HG02973 (cell line): ENCODE results near the gene KLF12.

Source experiments
- ATAC-seq: cut with Tn5 transposase; IDR thresholded peaks from one replicate; pipeline ENCODE4 v1.9.1; 2021; ENCODE audit warnings: moderate library complexity; ENCODE audit not compliant: unreplicated experiment

Gene KLF12

GRCh38 chr13:74134221-74134776 lies at the start of gene KLF12:
TSS of gene KLF12 (minus strand) at chr13:74134404.
- ATAC-seq = peak; percentile 64

GRCh38 chr13:74182491-74182890 lies 48.3 kb upstream of the KLF12 start:
- ATAC-seq = no peak

- no peak for ATAC-seq
Observed at GRCh38 chr13:74174810-74175209, 40.6 kb upstream of the KLF12 start.

- no peak for ATAC-seq
Observed at GRCh38 chr13:74173822-74174221, 39.6 kb upstream of the KLF12 start.

- ATAC-seq = no peak
Observed at GRCh38 chr13:74171641-74172040, 37.4 kb upstream of the KLF12 start.

GRCh38 chr13:74169676-74170075 lies 35.5 kb upstream of the KLF12 start:
- no peak for ATAC-seq

- ATAC-seq = no peak
Observed at GRCh38 chr13:74168263-74168675, 34.1 kb upstream of the KLF12 start.

- no peak for ATAC-seq
Observed at GRCh38 chr13:74166261-74167004, 32.2 kb upstream of the KLF12 start.

GRCh38 chr13:74162782-74163181 lies 28.6 kb upstream of the KLF12 start:
- no peak for ATAC-seq

GRCh38 chr13:74162135-74162534 lies 27.9 kb upstream of the KLF12 start:
- ATAC-seq = no peak

- ATAC-seq = no peak
Observed at GRCh38 chr13:74158571-74159352, 24.6 kb upstream of the KLF12 start.

GRCh38 chr13:74158028-74158427 lies 23.8 kb upstream of the KLF12 start:
- no peak for ATAC-seq

- ATAC-seq = no peak
Observed at GRCh38 chr13:74154981-74155380, 20.8 kb upstream of the KLF12 start.

- peak; percentile 66 for ATAC-seq
Observed at GRCh38 chr13:74153316-74153715, 19.1 kb upstream of the KLF12 start.

- no peak for ATAC-seq
Observed at GRCh38 chr13:74151859-74152258, 17.7 kb upstream of the KLF12 start.

GRCh38 chr13:74148352-74148751 lies 14.1 kb upstream of the KLF12 start:
- ATAC-seq = no peak

GRCh38 chr13:74145249-74145975 lies 11.2 kb upstream of the KLF12 start:
- no peak for ATAC-seq

- no peak for ATAC-seq
Observed at GRCh38 chr13:74144269-74144668, 10.1 kb upstream of the KLF12 start.

- ATAC-seq = no peak
Observed at GRCh38 chr13:74142257-74142656, 8.1 kb upstream of the KLF12 start.

- ATAC-seq = no peak
Observed at GRCh38 chr13:74138241-74138640, 4.0 kb upstream of the KLF12 start.

- ATAC-seq = no peak
Observed at GRCh38 chr13:74136084-74136658, 2.0 kb upstream of the KLF12 start.
